Measurements from ENCODE around the gene DMKN.

DMKN gene

GRCh38 chr19:35460608-35461007 is 52.8 kb downstream of the DMKN start:
- H3K4me2 ChIP-seq (ENCODE audit: low read length) = peak overlapping the region; percentile 49
- H3K36me3 ChIP-seq (replicated peaks; ENCODE audit: low read depth, low read length) = no peaks in the 10 kb centered on the region

DNA sequence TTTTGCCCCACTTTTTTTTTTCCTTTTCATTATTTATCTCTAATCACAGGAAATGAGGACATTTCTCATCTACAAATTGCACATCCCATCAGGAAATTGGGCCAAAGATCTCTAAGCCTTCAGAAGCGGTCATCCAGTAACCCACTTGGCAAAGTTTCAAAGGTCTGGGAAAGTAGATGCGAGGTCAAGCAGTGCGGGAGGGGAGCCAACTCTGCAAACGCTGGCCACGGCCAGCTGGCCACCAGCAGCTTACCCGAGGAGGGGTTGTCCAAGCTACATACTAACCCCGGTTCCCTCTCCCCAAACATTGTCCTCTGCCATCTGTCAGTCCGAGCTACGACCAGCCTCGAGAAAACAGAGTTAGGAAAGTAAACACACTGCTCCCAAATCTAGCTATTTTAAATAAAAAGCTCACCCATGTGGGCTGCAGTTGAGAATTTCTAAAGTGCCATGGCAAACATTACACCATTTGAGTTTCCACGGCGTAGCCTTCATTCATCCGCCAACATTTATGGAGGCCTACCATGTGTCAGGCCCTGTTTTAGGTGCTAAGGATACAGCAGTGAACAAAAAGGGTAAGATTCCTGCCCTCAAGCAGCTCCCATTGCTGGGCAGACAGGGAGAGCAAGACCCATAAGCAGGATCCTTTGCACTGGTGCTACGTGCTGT is 53.9 kb downstream of the DMKN start:
- Histone ChIP-seq H3K9me3 (ENCODE audit: insufficient read depth, low read length) (no peaks in the 10 kb centered on the region), H3K27ac (ENCODE audit: low read length) (peak overlapping the region; percentile 24), H3K36me3 (replicated peaks; ENCODE audit: low read depth, low read length) (no peaks in the 10 kb centered on the region), H2AFZ (ENCODE audit: low read depth, low read length) (no peak overlapping the region), H3K4me2 (ENCODE audit: low read length) (peak overlapping the region; percentile 72), H3K27me3 (ENCODE audit: low read depth, low read length) (peaks cover 48% of the 10 kb centered on the region), H3K79me2 (ENCODE audit: low read length) (no peaks in the 10 kb centered on the region), H3K4me3 (ENCODE audit: low read length) (peak overlapping the region; percentile 44), H3K9ac (ENCODE audit: low read length) (peak overlapping the region; percentile 3; the same call in 1 of the 2 replicates), H3K4me1 (ENCODE audit: low read length) (peaks cover 71% of the 10 kb centered on the region), H4K20me1 (ENCODE audit: insufficient read depth, low read length) (no peaks in the 10 kb centered on the region)
- TF ChIP-seq CTCF (IDR thresholded peaks at IDR 0.05; ENCODE audit: low read depth, low read length) = no peak
- TF ChIP-seq EZH2phosphoT487 (IDR thresholded peaks at IDR 0.05; ENCODE audit: low read depth) = no peak

More at GRCh38 chr19:35460608-35461007, 52.8 kb downstream of the DMKN start:
- Histone ChIP-seq H4K20me1 (ENCODE audit: insufficient read depth, low read length) (no peaks in the 10 kb centered on the region), H2AFZ (ENCODE audit: low read depth, low read length) (no peak overlapping the region), H3K9me3 (ENCODE audit: insufficient read depth, low read length) (no peaks in the 10 kb centered on the region), H3K4me3 (ENCODE audit: low read length) (peak overlapping the region; percentile 15; the same call in 1 of the 2 replicates), H3K4me1 (ENCODE audit: low read length) (peaks cover 70% of the 10 kb centered on the region), H3K79me2 (ENCODE audit: low read length) (no peaks in the 10 kb centered on the region), H3K27me3 (ENCODE audit: low read depth, low read length) (peaks cover 53% of the 10 kb centered on the region), H3K9ac (ENCODE audit: low read length) (no peak overlapping the region), H3K27ac (ENCODE audit: low read length) (no peak overlapping the region)
- TF ChIP-seq EZH2phosphoT487 (IDR thresholded peaks at IDR 0.05; ENCODE audit: low read depth) (no peak), CTCF (IDR thresholded peaks at IDR 0.05; ENCODE audit: low read depth, low read length) (no peak)

DNA sequence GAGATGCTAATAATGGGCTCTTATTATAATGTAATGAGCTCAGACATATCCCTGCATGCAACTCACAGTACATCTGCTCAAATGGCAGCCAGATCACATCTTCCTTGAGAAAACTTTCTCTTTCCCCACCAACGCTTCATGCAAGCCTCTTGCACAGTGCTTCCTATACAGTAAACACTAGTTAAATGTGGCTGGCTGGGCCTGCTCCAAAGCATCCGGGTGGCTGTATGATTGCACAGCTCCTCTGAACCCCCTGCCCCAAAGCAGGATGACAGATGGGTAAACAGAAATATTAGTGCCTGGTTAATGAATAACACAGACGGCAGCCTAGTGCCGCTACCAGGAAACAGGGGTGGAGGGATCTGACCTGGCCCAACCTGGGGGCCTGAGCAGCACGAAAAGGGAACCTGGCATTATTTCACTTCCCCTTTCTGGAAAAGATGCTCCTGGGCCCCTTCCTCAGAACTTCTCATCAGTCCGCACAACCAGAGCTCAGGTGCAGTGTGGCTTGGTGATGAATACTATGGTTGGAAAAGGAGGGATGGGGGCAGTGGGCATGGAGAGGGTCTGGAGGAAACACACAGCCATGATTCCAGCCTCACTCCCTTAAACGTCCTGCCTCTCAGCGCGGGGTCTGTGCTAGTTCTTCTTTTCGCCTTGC is 54.6 kb downstream of the DMKN start:
- Histone ChIP-seq H4K20me1 (ENCODE audit: insufficient read depth, low read length) (no peaks in the 10 kb centered on the region), H3K9ac (ENCODE audit: low read length) (peak overlapping the region; percentile 3; the same call in 1 of the 2 replicates), H3K79me2 (ENCODE audit: low read length) (no peaks in the 10 kb centered on the region), H3K4me1 (ENCODE audit: low read length) (peaks cover 71% of the 10 kb centered on the region), H3K4me3 (ENCODE audit: low read length) (peak overlapping the region; percentile 44), H3K27ac (ENCODE audit: low read length) (peak overlapping the region; percentile 24), H3K36me3 (replicated peaks; ENCODE audit: low read depth, low read length) (no peaks in the 10 kb centered on the region), H3K27me3 (ENCODE audit: low read depth, low read length) (peaks cover 48% of the 10 kb centered on the region), H2AFZ (ENCODE audit: low read depth, low read length) (no peak overlapping the region), H3K9me3 (ENCODE audit: insufficient read depth, low read length) (no peaks in the 10 kb centered on the region), H3K4me2 (ENCODE audit: low read length) (peak overlapping the region; percentile 72)
- TF ChIP-seq EZH2phosphoT487 (IDR thresholded peaks at IDR 0.05; ENCODE audit: low read depth) (no peak), CTCF (IDR thresholded peaks at IDR 0.05; ENCODE audit: low read depth, low read length) (no peak)

GRCh38 chr19:35458192-35458591 is 55.3 kb downstream of the DMKN start:
- Histone ChIP-seq H3K36me3 (replicated peaks; ENCODE audit: low read depth, low read length) (no peaks in the 10 kb centered on the region), H3K4me1 (ENCODE audit: low read length) (peaks cover 68% of the 10 kb centered on the region), H4K20me1 (ENCODE audit: insufficient read depth, low read length) (no peaks in the 10 kb centered on the region), H3K27me3 (ENCODE audit: low read depth, low read length) (peaks cover 48% of the 10 kb centered on the region), H3K9me3 (ENCODE audit: insufficient read depth, low read length) (no peaks in the 10 kb centered on the region), H3K79me2 (ENCODE audit: low read length) (no peaks in the 10 kb centered on the region), H2AFZ (ENCODE audit: low read depth, low read length) (no peak overlapping the region), H3K9ac (ENCODE audit: low read length) (no peak overlapping the region), H3K4me3 (ENCODE audit: low read length) (peak overlapping the region; percentile 37), H3K27ac (ENCODE audit: low read length) (no peak overlapping the region; the same call in 1 of the 2 replicates), H3K4me2 (ENCODE audit: low read length) (peak overlapping the region; percentile 72)
- TF ChIP-seq CTCF (IDR thresholded peaks at IDR 0.05; ENCODE audit: low read depth, low read length) (no peak), EZH2phosphoT487 (IDR thresholded peaks at IDR 0.05; ENCODE audit: low read depth) (no peak)

All from OCI-LY3 (cell line).